Measurements from ENCODE around the gene SLC25A34. TPM values are rescaled to one million over a fixed set of nuclear protein-coding genes. Genes with fewer than 3 reads are reported as not detected.

Gene SLC25A34
- total RNA-seq, 2 donors from 2014 or later, result 1.5 to 1.9 TPM

DNA sequence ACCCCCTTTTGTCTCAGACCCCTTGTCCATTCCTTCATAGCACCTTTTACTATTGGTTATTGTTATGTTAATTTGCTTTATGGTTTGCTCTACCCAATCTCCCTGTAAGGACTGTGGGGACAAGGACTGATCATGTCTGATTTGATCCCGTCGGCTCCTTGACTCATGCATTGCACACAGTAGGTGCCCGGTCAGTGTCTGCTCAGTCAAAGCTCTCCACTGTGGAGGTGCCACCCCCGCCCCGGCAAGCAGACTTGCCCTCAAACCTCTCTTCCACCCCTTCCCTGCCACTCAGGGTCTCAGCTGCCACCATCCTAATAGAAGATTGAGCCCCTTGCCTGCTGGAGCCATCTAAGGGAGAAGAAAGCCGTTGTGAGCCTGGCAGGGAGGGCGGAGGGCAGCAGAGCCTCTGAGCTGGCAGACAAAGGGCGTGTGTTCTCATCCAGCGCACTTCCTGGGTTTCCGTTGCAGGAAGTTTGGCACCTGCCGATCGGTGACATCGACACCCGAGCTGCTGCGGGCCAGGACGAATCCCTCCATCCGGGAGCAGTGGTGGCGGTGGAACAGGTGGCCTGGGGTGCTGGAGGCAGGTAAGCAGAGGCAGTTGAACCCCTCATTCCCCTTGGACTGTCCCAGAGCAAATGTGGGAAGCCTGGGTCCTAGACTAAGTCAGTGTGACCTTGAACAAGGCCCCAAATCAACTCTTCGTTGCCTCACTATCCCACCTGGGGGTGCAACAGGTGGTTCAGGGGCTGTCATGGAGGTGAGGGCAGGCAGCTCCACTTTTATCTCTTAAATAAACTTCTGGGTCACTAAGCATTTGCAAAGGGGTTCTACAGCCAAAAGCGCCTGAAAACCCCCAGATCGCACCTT, 20.3 kb downstream of the SLC25A34 start:
- Mint-ChIP-seq H3K27me3 (peaks cover 44% of the 10 kb centered on the region), H3K27ac (peak overlapping the region; percentile 34), H3K4me1 (peaks cover 14% of the 10 kb centered on the region), H3K4me3 (peak overlapping the region; percentile 69), H3K36me3 (ENCODE audit: low read depth) (no peaks in the 10 kb centered on the region)
- ATAC-seq (peak; percentile 45), DNase-seq (no peak)
- no peaks in the 10 kb centered on the region for H3K9me3 ChIP-seq (ENCODE audit: control insufficient read depth, low read length, poor library complexity, severe bottlenecking)

DNA sequence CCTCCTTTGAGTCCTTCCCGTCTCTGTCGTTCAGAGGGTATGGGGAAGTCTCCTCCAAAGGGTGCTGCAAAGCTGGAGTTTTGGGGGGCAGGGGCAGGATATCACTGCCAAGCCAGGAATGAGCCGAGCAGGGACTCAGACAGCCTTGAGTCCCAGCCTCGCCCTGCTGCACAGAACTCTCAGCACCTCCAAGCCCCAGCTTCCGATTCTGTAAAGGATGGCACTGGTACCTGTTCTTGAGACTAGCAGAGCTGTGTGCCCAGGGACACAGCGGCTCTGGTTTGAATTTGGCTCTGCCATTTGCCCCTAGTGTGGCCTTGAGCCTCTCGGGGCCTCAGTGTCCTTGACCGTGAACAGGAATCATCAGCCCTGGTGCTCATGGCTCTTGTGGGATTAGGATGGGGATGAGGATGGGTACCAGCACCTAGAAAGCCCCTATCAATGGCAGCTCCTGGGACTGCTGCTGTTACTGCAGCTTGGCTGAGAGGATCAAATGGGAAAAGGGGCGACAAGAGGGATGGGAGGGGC, 21.0 kb downstream of the SLC25A34 start:
- Mint-ChIP-seq H3K36me3 (ENCODE audit: low read depth) (no peaks in the 10 kb centered on the region), H3K4me1 (peaks cover 16% of the 10 kb centered on the region), H3K27ac (no peak overlapping the region), H3K27me3 (peaks cover 50% of the 10 kb centered on the region), H3K4me3 (peak overlapping the region; percentile 65)
- no peak for ATAC-seq
- no peak for DNase-seq
- no peaks in the 10 kb centered on the region for H3K9me3 ChIP-seq (ENCODE audit: control insufficient read depth, low read length, poor library complexity, severe bottlenecking)

DNA sequence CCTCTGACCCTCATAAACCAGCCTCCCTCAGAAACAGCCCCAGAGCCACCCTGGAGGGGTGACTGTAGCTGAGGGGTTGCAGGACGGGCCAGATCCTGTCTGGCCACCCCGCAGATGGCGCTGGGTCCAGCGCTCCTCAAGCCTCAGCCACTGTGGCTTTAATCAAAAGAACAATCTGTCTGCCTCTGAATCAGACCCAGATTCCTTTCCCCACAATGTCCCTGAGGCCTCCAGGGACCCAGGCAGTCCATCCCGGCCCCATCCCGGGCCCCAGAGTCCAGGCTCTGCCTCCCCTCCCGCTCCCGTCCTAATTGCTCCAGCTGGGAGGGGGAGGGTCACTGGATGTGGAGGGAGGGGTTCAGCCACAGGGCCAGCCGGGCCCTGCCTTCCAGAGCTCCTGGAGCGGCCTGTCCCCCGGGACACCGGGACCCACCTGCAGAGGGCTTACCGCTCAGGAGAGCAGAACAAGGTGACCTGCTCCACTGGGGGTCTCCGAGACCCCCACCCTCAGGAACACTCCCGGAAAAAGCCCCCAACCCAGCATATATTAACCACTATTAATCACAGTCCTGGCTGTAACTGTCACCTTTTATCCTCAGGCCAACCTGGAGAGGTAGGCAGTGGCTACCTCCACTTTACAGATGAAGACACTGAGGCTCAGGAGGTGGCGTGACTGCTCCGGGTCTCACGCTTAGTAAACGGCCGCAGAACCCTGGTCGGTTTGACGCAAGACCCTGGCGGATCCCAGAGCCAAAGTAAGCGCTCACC, 21.7 kb downstream of the SLC25A34 start:
- Mint-ChIP-seq H3K27ac (no peak overlapping the region), H3K27me3 (peaks cover 55% of the 10 kb centered on the region), H3K36me3 (ENCODE audit: low read depth) (peaks cover 2% of the 10 kb centered on the region), H3K4me3 (peak overlapping the region; percentile 80), H3K4me1 (peaks cover 16% of the 10 kb centered on the region)
- no peak for ATAC-seq
- H3K9me3 ChIP-seq (ENCODE audit: control insufficient read depth, low read length, poor library complexity, severe bottlenecking), result no peaks in the 10 kb centered on the region
- DNase-seq, result no peak

DNA sequence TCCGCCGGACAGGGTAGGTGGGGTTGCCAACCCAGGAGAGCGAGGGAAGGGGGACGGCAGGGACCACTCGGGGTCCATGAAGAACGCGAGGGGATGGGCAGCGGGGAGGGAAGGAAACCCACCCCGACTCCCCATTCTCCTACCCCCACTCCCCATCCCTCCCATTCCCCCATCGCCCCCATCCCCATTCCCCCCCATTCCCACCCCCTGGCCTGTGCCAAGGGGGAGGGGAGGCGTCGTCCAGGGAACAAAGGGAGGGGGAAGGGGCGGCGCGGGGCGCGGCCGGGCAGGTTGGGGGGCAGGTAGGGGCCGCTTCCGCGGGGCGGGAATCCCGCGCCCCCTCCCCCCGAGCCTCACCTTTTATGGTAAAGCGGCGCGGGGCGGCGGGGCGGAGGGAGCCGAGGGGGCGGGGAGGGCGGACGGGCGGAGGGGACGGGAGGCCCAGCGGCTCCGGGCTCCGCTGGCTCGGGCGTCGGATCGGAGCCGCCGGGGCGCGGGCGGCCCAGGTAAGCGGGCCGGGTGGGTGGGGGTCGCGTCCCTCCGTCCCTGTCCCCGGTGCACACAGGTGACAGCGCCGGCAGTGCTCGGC, 22.4 kb downstream of the SLC25A34 start, which contains the start of gene FBLIM1:
FBLIM1 (plus strand) TSS at position 453 of the 589 bp plus-strand sequence. CDS start 6,189 bp downstream, outside the sequence.
- no peaks in the 10 kb centered on the region for H3K9me3 ChIP-seq (ENCODE audit: control insufficient read depth, low read length, poor library complexity, severe bottlenecking)
- Mint-ChIP-seq H3K4me1 (peaks cover 16% of the 10 kb centered on the region), H3K4me3 (peak within 1 kb of the TSS; percentile 80), H3K36me3 (ENCODE audit: low read depth) (peaks cover 3% of the 10 kb centered on the region), H3K27me3 (peaks cover 56% of the 10 kb centered on the region), H3K27ac (no peak within 1 kb of the TSS)
- ATAC-seq, result no peak
- DNase-seq, result no peak

DNA sequence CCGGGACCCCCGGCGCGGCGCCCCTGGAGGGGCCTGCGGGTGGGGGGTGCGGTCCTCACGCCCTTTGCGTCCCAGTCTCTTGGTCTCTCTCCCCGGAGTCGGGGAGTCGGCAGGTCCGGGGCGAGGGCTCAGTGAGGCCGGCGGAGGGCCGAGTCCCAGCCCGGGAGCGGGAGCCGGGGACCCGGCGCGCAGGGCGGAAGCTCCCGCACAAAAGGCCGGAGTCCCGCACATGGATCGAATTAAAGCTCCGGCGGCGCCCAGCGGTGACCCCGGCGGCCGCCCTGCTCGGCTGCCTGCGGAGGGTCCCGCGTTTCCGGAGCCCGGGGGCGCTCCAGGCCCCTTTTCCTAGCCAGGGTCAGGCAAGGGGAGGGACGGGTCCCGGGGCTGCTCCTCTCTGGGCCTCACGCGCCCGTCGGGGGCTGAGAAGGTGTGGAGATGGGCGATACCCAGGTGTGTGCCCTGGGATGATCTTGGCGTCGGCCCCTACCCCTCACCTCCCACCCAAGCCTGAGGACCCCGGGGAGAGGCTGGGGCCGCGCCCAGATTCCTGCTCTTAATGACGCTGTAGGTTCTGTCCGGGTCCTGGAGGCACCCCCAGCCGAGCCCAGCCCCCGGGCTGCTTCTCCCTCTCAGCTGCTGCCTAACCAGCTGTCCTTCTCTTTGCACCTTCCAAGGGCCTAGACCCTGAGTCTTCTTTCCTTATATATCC, 23.0 kb downstream of the SLC25A34 start:
- H3K4me3 Mint-ChIP-seq, result peak overlapping the region; percentile 75

DNA sequence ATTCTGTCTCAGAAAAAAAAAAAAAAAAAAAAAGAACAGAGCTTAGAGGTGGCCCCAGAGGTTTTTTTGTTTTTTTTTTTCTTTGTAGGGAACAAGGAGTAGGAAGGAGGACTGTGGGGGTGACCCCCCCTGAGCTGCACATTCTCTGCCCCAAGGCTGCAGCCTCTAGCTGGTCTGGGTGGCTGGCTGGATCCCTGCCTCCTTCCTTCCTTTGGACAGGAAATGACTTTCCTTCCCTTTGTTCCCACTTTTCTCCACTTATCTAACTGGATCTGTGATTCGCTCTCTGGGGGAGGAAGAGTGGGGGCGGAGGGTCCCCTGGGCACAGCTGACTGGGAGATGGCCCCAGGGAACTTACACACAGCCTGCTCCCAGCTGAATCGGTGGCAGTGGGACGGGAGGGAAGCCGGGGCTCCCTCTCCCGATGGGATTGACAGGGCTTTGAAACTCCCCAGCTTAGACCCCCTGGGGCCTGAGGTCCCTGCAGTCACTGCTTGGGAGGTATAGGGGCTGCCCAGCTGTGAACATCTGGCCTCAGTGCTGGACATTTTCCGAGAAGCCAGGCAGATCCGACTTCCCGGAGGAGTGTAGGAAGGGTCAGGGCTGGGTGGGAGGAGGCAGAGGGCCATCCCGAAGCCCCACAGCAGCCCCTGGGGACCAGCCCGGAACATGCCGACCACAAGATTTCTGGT, 24.6 kb downstream of the SLC25A34 start:
- Mint-ChIP-seq H3K4me3 (peak overlapping the region; percentile 25), H3K36me3 (ENCODE audit: low read depth) (peaks cover 3% of the 10 kb centered on the region), H3K4me1 (peaks cover 17% of the 10 kb centered on the region), H3K27ac (no peak overlapping the region), H3K27me3 (peaks cover 60% of the 10 kb centered on the region)
- DNase-seq, result no peak
- no peak for ATAC-seq
- no peaks in the 10 kb centered on the region for H3K9me3 ChIP-seq (ENCODE audit: control insufficient read depth, low read length, poor library complexity, severe bottlenecking)

More for the DNA sequence above, 23.0 kb downstream of the SLC25A34 start:
- peaks cover 16% of the 10 kb centered on the region for H3K4me1 Mint-ChIP-seq
- H3K27me3 Mint-ChIP-seq, result peaks cover 59% of the 10 kb centered on the region
- ATAC-seq (peak; percentile 36), DNase-seq (no peak)
- H3K27ac Mint-ChIP-seq, result no peak overlapping the region
- H3K36me3 Mint-ChIP-seq (ENCODE audit: low read depth), result peaks cover 3% of the 10 kb centered on the region
- no peaks in the 10 kb centered on the region for H3K9me3 ChIP-seq (ENCODE audit: control insufficient read depth, low read length, poor library complexity, severe bottlenecking)

DNA sequence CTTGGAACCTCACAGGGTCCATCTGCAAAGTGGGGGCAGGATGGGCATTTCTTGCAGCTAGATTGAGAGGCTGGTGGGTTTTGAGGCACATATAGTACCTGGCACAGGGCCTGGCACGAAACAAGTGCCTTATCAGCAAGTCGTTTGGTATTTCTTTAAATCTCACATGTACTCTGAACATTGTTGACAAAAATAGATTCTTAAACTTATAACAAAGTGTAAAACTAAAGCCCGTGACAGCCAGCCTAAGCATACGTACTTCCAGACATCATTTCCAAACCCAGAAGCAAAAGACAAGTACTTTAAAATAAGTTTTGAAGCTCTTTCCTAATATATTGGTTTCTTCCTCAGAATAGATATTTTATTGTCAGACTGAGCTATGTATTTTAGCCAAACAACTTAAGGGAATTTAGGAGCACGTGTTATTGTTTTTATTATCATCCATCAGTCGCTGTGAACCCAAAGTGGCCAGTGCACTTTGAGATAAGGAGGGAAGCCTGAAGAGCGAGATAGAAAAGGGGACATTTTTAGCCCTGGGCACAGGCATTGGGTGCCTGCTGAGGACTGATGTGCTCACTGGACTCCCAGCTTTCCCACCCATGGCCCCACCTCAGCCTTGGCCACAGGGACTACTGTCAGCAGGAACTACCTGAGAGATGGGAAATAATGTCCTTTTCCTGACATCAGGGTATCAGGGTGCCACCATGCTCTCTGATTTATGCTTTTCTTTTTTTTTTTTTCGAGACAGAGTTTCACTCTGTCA, 25.5 kb downstream of the SLC25A34 start:
- DNase-seq (no peak), ATAC-seq (no peak)
- no peak overlapping the region for H3K4me3 Mint-ChIP-seq
- H3K9me3 ChIP-seq (ENCODE audit: control insufficient read depth, low read length, poor library complexity, severe bottlenecking), result no peaks in the 10 kb centered on the region
- peaks cover 13% of the 10 kb centered on the region for H3K4me1 Mint-ChIP-seq
- no peak overlapping the region for H3K27ac Mint-ChIP-seq
- peaks cover 3% of the 10 kb centered on the region for H3K36me3 Mint-ChIP-seq (ENCODE audit: low read depth)
- peaks cover 61% of the 10 kb centered on the region for H3K27me3 Mint-ChIP-seq

DNA sequence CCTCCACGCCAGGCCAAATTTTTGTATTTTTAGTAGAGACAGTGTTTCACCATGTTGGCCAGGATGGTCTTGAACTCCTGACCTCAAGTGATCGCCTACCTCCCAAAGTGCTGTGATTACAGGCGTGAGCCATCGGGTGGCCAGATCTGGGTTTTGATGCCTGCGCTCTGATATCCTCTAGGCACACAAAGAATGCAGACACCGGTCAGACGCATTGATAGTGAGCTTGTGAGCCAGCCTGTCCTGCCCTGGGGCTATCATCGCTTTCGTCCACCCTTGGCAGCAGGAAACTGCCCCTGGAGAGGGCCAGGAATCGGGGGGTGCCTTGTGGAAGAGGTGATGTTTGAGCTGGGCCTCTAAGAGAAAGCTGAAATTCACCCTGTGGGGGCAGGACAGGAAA, 26.5 kb downstream of the SLC25A34 start:
- no peak overlapping the region for H3K4me3 Mint-ChIP-seq
- DNase-seq (no peak), ATAC-seq (no peak)
- H3K27me3 Mint-ChIP-seq, result peaks cover 51% of the 10 kb centered on the region
- H3K9me3 ChIP-seq (ENCODE audit: control insufficient read depth, low read length, poor library complexity, severe bottlenecking), result no peaks in the 10 kb centered on the region
- peaks cover 3% of the 10 kb centered on the region for H3K36me3 Mint-ChIP-seq (ENCODE audit: low read depth)
- peaks cover 9% of the 10 kb centered on the region for H3K4me1 Mint-ChIP-seq
- H3K27ac Mint-ChIP-seq, result no peak overlapping the region

DNA sequence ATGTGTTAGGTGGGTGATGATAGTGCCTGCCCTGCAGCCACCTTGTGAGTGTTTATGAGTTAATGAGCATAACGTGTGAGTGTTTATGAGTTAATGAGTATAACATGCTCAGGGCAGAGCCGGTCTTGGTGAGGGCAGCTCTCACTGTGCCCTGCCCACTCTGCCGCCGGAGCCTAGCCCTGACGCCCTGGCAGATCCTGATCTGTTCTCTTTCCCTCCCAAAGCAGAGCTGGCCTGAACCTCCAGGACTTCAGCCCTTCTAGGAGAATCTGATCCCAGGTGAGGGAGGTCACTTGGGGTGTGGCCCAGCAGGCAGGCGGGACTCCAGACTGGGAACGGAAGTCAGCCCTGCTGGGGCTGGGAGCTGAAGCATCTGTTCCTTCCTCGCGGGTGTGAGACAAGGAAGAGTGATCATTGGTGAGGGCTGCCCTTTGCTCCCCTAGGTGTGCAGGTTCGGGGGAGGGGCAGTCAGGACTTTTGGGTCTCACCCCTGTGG, 28.3 kb downstream of the SLC25A34 start:
- no peak for ATAC-seq
- Mint-ChIP-seq H3K27me3 (peaks cover 50% of the 10 kb centered on the region), H3K36me3 (ENCODE audit: low read depth) (peaks cover 3% of the 10 kb centered on the region), H3K4me3 (no peak overlapping the region), H3K4me1 (peaks cover 5% of the 10 kb centered on the region), H3K27ac (no peak overlapping the region)
- DNase-seq, result no peak
- H3K9me3 ChIP-seq (ENCODE audit: control insufficient read depth, low read length, poor library complexity, severe bottlenecking), result no peaks in the 10 kb centered on the region

DNA sequence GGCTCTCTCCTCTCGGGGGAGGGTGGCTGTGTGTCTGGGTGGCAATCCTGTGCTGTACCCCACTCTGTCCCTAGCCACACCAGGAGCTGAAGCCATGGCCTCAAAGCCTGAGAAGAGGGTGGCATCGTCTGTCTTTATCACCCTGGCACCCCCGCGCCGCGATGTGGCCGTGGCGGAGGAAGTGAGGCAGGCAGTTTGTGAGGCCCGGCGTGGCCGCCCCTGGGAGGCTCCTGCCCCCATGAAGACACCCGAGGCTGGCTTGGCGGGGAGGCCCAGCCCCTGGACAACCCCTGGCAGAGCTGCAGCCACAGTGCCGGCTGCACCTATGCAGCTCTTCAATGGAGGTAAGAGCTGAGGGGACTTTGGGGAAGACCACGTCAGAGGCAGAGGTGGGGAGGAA, 28.8 kb downstream of the SLC25A34 start:
- Mint-ChIP-seq H3K4me3 (no peak overlapping the region), H3K27ac (no peak overlapping the region), H3K36me3 (ENCODE audit: low read depth) (peaks cover 3% of the 10 kb centered on the region), H3K27me3 (peaks cover 45% of the 10 kb centered on the region), H3K4me1 (peaks cover 4% of the 10 kb centered on the region)
- DNase-seq, result no peak
- no peaks in the 10 kb centered on the region for H3K9me3 ChIP-seq (ENCODE audit: control insufficient read depth, low read length, poor library complexity, severe bottlenecking)
- ATAC-seq, result no peak

DNA sequence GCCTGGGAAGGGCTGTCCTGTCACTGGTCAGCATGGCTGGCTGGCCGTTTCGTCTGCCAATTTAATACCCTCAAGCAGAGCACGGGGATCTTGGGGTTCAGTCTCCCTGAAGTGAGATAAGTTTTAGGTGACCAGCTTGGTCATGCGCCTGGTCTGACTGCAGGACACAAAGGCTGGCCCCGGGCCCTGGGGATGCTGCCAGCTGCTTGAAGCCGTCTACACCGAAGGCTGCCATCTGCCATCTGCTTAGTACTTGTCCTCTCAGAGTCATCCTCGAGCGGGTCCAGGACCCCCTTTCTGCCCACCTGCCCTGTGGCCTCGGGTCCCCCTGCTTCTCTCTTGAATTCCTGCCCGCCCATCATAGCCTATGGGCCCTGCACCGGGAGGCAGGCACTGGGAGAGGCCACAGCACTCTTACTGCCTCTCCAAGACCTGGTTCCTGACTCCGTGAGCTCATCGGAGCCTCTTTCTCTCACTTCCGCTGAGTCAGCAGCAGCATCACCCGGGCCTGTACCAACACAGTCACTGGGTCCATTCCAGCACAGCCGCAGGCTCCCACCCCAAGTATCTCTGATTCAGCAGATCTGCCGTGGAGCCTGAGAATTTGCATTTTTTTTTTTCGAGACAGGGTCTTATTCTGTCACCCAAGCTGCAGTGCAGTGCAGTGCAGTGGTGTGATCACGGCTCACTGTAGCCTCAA, 29.6 kb downstream of the SLC25A34 start:
- Mint-ChIP-seq H3K4me1 (peaks cover 4% of the 10 kb centered on the region), H3K36me3 (ENCODE audit: low read depth) (peaks cover 3% of the 10 kb centered on the region), H3K4me3 (no peak overlapping the region), H3K27me3 (peaks cover 49% of the 10 kb centered on the region), H3K27ac (no peak overlapping the region)
- ATAC-seq (no peak), DNase-seq (no peak)
- H3K9me3 ChIP-seq (ENCODE audit: control insufficient read depth, low read length, poor library complexity, severe bottlenecking), result no peaks in the 10 kb centered on the region
